Measurements from ENCODE around the gene PRSS22. TPM values are rescaled to one million over a fixed set of nuclear protein-coding genes. Genes with fewer than 3 reads are reported as not detected.
A peak's percentile ranks its signal among the peaks of the same experiment; 100 is the strongest.

Gene PRSS22
- total RNA-seq, 1 donor from 2014 or later = 0.36 TPM

DNA sequence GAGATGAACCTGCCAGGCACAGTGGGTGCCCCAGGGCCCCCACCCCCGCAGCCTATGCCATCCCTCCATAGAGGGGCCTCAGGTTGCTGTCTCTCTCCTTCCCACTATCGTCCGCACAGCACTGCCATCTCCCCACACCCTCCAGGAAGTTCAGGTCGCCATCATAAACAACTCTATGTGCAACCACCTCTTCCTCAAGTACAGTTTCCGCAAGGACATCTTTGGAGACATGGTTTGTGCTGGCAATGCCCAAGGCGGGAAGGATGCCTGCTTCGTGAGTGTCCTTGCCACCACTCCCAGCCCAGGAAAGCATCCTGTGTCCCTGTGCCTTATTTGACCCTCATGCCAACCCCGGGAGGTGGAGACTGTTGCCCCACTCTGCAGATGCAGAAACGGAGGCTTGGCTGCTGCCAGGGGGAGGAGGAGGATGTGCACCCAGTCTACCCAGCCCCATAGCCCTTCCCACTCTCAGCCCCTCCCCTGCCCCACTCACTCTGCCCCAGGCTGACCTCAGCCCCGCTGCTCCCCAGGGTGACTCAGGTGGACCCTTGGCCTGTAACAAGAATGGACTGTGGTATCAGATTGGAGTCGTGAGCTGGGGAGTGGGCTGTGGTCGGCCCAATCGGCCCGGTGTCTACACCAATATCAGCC is 37.0 kb downstream of the PRSS22 start:
- no peak for ATAC-seq
- intact Hi-C loops (cut with DNase I) = no loop called here
- DNase-seq (ENCODE audit: low spot score) = peak; percentile 50

DNA sequence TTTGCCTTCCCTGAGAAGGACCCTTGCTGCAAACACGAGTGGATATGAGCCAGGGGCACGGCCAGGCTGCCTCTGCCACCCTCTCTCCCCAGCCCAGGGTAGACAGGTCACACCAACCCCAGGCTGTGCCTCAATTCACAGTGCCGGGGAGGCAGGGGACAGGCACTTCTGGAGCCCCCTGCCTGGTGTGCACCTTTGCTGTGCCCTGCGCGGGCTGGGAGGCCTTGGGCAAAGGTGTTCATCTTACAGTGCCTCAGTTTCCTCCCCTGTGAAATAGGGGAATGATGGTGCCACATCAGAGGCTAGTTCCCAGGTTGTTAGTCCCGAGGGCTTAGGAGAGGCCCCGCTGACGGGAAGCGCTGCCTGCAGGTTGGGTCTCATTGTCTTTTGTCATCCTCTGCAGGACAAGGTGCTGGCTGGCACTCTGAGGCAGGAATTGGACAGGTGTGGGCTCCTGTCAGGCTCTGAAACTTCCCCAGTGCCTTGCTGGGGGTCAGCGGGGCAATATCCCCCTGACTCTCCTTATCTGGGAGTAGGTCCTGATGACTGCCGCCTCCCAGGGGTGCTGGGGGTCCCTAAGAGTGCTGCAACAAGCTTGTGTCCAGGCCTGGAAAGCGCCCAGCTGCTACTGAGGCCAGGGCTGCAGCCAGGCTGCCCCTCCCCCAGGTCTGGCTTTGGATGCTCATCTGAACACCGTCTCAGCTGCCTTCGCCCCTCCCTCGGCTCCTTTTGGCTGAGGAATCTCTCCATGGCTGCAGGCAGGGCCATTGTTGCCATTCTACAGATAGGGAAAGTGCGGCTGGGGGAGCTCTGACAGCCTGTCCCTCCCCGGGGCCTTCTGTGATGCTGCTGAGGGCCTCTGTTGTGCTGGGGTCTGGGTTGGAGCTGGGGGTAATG is 37.8 kb downstream of the PRSS22 start:
- DNase-seq (ENCODE audit: low spot score) (peak; percentile 37), ATAC-seq (no peak)
- intact Hi-C loops (cut with DNase I) = no loop called here

DNA sequence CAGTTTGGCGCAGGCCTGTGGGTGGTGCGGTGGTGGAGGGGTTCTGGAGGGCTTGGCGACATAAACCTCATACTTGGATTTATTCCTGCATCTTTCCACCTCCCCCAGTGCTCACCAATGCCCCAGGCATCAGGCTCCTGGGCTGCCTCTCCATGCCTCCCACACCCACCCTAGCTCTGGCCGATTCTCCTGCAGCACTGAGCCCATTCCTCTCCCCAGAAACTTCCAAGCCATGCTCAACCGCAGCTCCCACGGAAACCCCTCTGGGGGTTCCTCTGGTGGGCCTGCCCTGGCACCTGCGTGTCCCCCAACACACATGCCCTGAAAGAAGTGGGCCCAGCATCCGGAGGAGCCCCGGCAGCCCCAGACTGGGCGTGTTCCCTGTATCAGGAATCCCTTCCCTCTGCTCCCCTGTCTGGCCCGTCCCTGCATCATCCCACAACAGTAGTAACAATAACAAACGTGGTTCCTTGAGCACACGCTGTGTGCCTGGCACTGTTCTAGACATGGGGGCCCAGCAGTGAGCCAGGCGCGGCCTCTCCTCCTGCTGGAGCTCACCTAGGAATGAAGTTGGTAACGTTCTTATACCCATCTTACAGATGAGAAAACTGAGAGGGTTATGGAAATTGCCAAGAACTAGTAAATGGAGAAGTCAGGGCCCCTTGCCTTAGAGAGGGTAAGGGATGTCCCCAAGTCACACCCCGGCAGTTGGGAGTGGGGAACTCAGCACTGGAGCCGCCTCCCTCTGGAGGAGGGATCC is 38.6 kb downstream of the PRSS22 start:
- peak; percentile 44 for DNase-seq (ENCODE audit: low spot score)
- intact Hi-C loops (cut with DNase I) = no loop called here

DNA sequence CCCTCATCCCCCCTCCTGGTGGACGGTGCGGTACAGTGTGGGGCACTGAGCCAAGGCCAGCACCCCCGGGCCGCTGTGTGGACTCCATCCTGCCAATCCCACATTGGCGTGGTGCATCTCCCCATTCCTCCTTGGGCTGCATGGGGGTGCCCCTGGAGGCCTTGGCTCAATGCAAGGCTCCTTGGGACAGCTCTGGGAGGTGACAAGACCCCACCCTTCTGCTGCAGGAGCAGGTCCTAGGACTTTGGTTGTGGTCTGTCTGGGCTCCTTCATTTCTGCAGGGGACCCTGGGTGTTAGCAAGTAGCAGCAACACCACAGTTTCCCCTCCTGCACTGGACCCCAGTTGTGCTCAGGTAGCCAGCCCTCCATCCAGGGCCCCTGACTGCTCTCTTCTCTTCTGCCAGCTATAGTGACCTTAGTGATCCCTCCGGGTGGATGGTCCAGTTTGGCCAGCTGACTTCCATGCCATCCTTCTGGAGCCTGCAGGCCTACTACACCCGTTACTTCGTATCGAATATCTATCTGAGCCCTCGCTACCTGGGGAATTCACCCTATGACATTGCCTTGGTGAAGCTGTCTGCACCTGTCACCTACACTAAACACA is 39.6 kb downstream of the PRSS22 start:
- intact Hi-C loops (cut with DNase I) = no loop called here
- peak; percentile 45 for DNase-seq (ENCODE audit: low spot score)
- no peak for ATAC-seq

More for the DNA sequence above, 38.6 kb downstream of the PRSS22 start:
- ATAC-seq = no peak

DNA sequence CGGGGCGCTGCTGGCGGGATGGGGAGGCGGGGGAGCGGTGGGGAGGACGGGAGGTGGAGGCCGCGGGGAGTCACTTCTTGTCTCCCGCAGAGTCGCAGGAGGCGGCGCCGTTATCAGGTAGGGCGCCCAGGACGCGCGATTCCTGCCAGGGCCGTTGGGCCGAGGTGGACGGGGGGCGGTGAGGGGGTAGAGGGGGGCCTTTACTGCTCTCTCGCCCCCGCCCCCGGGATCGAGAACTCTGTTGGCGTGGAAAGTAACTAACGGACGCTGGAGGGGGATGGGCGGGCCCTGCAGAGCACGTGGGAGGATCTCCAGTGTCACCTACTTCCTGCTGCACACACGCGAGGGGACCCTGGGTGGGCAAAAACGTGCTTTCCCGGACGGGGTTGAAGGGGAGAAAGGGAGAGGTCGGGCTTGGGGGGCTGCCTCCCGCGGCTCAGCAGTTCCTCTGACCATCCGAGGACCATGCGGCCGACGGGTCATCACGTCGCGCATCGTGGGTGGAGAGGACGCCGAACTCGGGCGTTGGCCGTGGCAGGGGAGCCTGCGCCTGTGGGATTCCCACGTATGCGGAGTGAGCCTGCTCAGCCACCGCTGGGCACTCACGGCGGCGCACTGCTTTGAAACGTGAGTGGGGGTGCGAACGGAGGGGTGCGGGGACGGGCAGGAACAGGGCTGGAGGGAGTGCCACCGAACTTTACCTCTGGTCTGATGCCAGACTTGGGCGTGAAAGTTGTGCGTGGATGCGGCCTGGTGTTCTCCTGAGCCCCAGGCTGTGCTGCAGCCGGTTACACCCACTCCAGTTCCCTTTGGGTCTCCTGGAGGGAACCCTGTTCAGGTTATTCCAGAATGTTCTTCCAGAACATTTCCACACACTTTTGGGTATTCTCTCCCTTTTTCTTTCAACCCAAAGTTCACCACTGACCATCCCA is 40.4 kb downstream of the PRSS22 start:
- no peak for ATAC-seq
- intact Hi-C loops (cut with DNase I) = no loop called here
- DNase-seq (ENCODE audit: low spot score) = peak; percentile 55

DNA sequence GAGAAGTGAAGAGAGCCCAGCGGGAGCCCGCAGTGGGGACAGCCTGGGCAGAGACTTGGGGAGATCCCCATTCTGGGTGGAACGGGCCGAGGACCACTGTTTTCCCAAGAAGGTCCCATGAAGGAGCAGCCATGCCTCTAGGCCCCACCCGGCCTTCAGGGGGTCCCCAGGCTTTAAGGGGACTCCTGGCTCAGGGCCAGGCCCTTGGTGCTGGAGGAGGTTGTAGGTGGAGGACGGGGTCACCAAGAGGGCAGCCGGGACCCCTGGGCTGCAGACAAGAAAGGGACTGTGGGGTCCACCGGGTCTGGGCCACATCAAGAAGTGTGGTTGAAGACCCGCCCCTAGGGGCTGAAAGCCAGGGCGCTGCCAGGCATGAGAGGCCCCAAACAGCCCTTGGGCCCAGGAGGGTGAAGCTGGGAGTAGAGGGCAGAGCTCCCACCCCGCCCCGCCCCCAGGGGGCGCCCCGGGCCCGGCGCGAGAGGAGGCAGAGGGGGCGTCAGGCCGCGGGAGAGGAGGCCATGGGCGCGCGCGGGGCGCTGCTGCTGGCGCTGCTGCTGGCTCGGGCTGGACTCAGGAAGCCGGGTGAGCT is 41.1 kb downstream of the PRSS22 start, which contains the start of gene PRSS21:
TSS of gene PRSS21 (plus strand) at position 487 of the 589 bp plus-strand sequence. CDS start at position 519, 32 bp downstream.
- intact Hi-C loops (cut with DNase I) = no loop called here
- DNase-seq (ENCODE audit: low spot score) = peak; percentile 57
- no peak for ATAC-seq

DNA sequence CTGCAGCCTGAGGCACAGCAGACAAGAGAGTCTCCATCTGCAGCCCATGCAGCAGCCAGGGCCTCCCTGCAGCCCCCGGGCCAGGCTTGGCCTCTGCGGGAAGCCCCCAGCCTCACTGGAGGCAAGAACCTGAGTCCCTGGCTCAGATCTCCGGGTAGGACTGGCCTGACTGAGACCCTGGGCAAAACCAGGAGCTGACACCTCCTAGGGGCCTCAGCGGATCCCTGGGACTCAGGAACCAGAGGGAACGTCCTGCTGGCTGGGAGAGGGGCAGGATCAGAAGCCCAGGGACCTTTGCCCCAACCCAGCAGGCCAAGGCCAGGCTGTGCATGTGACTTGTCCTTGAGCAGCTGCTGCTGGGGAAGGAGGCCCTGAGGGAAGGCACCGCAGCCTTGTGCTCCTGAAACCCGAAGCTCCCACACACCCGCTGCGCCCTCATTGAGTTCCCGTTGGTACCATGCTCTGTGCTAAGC is 42.6 kb downstream of the PRSS22 start:
- no peak for ATAC-seq
- DNase-seq (ENCODE audit: low spot score) = peak; percentile 48
- intact Hi-C loops (cut with DNase I) = no loop called here

DNA sequence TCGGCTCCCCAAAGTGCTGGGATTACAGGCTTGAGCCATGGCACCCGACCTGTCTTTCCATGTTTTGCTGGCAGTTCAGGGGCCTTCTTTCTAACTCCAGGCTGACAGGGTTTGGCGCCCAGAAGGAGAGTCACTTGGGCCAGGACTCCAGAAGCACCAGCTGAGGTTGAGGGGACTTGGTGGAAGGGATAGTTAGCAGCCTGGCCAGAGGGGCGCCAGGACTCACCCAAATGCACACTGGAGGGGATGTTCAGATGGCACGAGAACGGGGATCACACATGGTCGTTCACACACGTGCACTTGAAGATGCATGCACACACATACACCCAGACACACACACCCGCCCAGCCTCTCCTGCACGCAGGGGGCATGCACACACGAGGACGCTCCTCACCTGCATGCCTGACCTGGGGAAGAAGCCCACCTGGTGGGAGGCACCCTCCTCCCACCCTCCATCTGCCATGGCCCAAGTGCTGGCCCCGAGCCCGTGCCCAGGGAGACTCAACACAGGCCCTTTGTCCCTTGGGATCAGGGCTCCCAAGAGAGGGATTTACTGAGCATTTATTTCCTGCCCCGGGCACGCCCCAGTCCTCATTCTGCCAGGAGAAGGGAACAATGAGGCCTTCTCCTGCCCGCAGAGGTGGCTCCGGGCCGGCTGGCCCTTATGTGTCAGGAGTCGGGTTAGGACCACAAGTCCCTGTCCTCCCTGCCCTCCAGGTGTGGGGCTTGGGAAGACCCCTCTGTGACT is 43.2 kb downstream of the PRSS22 start:
- no peak for ATAC-seq
- intact Hi-C loops (cut with DNase I) = no loop called here
- DNase-seq (ENCODE audit: low spot score) = peak; percentile 38

DNA sequence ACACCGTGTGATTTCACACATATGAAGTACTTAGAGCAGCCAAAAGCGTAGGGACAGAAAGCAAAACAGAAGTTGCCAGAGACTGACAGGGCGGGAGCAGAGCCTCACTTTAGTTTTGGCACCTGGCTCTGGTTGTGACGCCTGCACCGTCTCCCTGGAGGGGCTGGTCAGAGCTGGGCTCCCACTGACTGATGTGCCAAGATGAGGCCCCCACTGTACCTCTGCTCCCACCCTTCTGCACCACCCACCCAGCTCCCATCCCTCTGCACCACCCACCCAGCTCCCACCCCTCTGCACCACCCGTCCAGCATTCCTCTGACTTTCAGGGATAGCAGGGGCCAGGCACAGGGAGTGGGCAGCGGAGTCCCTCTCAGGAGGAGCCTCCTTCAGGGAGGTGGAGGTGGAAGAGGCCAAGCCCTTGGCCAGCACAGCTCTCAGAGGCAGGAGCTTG is 44.2 kb downstream of the PRSS22 start:
- intact Hi-C loops (cut with DNase I) = no loop called here
- DNase-seq (ENCODE audit: low spot score) = peak; percentile 35

DNA sequence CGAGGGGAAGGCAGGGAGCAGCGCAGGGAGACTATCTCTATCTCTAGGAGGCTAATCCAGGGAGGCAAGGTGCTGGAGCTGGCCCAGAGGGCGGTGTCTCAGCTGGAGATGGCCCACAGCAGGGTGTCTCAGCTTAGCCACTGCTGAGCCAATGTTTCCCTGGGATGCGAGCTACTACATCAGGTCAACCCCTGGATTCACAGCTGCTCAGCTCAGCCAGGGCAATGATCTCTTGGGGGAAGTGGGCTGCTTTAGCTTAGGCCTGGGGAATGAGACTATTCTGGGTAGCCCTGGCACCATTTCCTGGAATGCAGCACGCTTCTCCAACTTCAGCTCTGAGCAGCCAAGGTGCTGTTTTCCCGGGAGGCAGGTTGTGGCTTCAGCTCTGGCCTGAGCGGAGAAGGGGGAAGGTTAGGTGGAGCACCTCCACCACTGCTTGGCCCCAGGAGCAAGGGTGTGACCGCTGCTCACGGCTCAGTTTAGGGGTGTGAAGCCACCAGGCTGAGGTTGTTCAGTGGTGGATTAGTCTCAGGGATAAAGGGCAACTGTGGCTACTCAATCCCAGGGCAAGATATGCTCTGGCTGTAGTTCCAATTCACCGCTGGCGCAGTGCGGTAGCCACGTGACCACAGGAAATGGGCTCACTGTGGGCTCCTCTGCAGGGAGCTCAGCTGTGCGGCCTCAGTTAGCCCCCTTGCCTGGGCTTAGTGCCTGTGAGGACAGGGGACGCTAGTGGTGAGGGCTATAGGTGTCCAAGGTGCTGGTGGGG is 46.1 kb downstream of the PRSS22 start:
- DNase-seq (ENCODE audit: low spot score) = peak; percentile 32
- intact Hi-C loops (cut with DNase I) = no loop called here
- no peak for ATAC-seq

More for the DNA sequence above, 44.2 kb downstream of the PRSS22 start:
- ATAC-seq = no peak

DNA sequence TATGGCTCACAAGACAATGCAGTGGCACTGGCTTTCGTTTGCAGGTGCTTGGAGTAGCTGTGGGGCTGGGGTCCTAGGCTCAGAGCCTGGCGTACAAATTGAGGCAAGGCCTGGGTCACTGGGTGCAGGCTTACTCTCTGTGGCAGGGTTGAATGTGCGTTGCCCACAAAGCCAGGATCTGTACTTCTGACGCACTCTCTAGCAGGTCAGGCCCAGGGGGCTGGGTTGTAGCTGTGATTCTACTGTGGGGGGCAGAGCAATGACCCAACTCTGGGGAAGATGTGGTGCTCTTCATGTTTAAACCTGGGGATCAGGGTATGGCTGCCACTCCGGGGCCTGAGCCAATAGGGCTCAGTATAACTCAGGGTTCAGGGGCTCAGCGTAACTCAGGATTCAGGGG is 47.3 kb downstream of the PRSS22 start:
- intact Hi-C loops (cut with DNase I) = no loop called here
- peak; percentile 15 for DNase-seq (ENCODE audit: low spot score)
- no peak for ATAC-seq

DNA sequence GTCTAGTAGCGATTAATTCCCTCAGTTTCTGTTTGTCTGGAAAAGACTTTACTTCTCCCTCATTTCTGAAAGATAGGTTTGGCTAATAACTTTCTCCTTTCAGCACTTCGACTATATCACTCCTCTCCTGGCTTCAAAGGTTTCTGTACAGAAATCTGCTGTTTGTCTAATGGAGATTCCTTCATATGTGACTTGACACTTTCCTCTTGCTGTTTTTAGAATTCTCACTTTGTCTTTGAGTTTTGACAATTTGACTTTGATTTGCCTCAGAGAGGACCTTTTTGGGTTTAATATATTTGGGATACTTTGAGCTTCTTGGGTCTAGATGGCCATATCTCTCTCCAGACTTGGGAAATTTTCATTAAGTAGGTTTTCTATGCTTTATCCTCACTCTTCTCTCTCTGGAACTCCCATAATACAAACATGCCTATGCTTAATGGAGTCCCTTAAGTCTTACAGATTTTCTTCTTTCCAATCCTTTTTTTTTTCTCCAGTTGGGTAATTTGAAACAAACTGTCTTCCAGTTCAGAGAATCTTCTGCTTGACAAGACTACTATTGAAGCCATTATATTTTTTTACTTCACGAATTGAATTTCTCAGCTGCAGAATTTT is 48.7 kb downstream of the PRSS22 start:
- intact Hi-C loops (cut with DNase I) = no loop called here
- no peak for DNase-seq (ENCODE audit: low spot score)
- ATAC-seq = no peak

DNA sequence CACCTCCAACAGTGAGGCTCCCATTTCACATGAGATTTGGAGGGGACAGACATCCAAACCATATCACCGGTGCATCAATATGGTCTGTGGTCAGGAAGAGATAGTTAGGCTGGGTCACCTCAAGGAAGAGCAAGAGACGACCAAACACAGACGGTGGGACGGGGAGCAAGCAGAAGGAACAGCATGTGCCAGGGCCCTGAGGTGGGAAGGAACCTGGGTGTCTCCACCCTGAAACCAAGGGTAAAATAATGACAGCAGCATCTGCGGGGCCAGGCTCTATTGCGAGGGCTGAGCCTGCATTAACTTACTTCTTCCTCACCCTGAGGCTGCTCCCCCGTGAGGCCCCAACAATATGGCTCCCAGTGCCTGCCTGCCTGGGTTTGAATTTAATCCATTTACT is 49.8 kb downstream of the PRSS22 start:
- intact Hi-C loops (cut with DNase I) = no loop called here
- no peak for ATAC-seq
- no peak for DNase-seq (ENCODE audit: low spot score)

DNA sequence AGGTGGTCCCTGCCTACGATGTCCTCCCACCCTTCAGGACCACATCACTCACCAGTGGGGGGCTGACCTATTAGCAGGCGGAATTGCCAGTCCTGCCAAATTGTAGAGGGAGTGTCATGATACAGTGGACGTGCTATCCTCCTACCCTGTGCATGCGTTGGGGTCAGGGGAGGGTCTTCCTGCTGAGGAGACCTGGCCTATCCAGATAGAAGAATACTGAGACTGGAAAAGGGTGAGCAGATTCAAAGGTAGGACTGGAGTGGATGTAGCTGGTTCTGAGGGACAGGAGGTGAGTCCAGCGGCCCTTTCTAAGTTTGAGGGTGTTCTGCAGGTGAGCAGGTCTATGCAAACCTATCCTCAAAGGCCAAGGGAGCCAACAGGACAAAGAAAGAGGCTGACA is 51.7 kb downstream of the PRSS22 start:
- intact Hi-C loops (cut with DNase I) = no loop called here
- DNase-seq (ENCODE audit: low spot score) = no peak
- ATAC-seq = no peak

DNA sequence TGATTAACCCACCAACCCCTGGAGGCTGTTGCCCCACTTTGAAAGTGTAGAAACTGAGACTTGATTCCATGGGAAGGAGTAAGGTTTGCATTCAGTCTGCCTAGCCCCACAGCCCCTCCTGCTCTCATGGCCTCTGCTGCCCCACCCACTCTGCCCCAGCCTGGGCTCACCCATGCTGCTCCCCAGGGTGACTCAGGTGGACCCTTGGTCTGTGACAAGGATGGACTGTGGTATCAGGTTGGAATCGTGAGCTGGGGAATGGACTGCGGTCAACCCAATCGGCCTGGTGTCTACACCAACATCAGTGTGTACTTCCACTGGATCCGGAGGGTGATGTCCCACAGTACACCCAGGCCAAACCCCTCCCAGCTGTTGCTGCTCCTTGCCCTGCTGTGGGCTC is 53.2 kb downstream of the PRSS22 start:
- ATAC-seq (no peak), DNase-seq (ENCODE audit: low spot score) (no peak)
- intact Hi-C loops (cut with DNase I) = no loop called here

Data from sciatic nerve (tissue), 2 donors.